Pancreas (tissue), 10 donors: ENCODE data around the gene STUM. TPM values are rescaled to one million over a fixed set of nuclear protein-coding genes. Genes with fewer than 3 reads are reported as not detected.

Experiments
- ATAC-seq, 4 donors: fragments of 200-7000 bp; cut with Tn5 transposase; one replicate each; pipeline versions ENCODE4 v1.8.0 to v1.9.1; 2020; ENCODE audit warnings: mild to moderate bottlenecking in 4 of 4, moderate library complexity in 4 of 4
- DNase-seq, 6 donors: peaks; one replicate each; pipeline ENCODE4 v3.0.0-alpha.2; 2020
- FAIRE-seq: peaks from 2 replicates; lab custom pipeline; 2012; peaks lifted over from hg19 to GRCh38; lab: Jason Lieb, UNC
- H3K27ac ChIP-seq, 4 donors: fragments of 200-600 bp; sonication (generic); 1 replicate in 3 of 4; 2 replicates in 1 of 4; pipeline versions ENCODE4 v1.5.0 to v1.8.0; 2020
- H3K27me3 ChIP-seq, 4 donors: fragments of 200-600 bp; one replicate each; pipeline ENCODE4 v1.8.0; 2021
- H3K36me3 ChIP-seq, 3 donors: fragments of 200-600 bp; sonication (generic) in 1 of 3; one replicate each; pipeline versions ENCODE4 v1.5.0 to v1.8.0; 2020 to 2021
- H3K4me1 ChIP-seq, 3 donors: fragments of 200-600 bp; one replicate each; pipeline ENCODE4 v1.8.0; 2021
- H3K4me3 ChIP-seq, 4 donors: fragments of 200-600 bp; sonication (generic) in 2 of 4; one replicate each; pipeline versions ENCODE4 v1.5.0 to v1.8.0; 2020 to 2021
- H3K9me3 ChIP-seq, 4 donors: fragments of 200-600 bp; one replicate each; pipeline ENCODE4 v1.8.0; 2021
- WGBS, 2 donors: extraction: QIAGEN DNeasy Blood & Tissue Kit; methylation state at CpG; one replicate each; pipeline ENCODE4 v1.1.7; 2013; 5-methylcytosine and 5-hydroxymethylcytosine counted together
- intact Hi-C, 3 donors: fragments of 100-400 bp; cut with DNase I; formaldehyde crosslinking; loops; one replicate each; pipeline versions ENCODE4 v1.11.1 to v1.14.2; 2022
- polyA plus RNA-seq, 2 donors: library from polyadenylated mRNA; stranded (reverse); fragments of 200-250 nt; gene quantifications; one replicate each; pipeline ENCODE4 v1.2.3, GENCODE V29; 2013
- total RNA-seq, 6 donors: library from RNA; stranded (reverse); fragmentation: NEBNext Ultra II Directional in 4 of 6; extraction: Animal tissue kit (Norgen Biotek cat#: 25700) in 4 of 6; gene quantifications; one replicate each; pipeline versions ENCODE4 v1.2.1 to v1.2.4, GENCODE V29; 2021 to 2023
- TF ChIP-seq, protein P1 (sequence below), 4 donors: fragments of 200-600 bp; sonication (generic) in 3 of 4; IDR thresholded peaks; one replicate each; pipeline versions ENCODE4 v1.5.0 to v1.8.0; 2021; ENCODE audit warnings: antibody characterized with exemption in 4 of 4
- donor health status: healthy with polysubstance abuse.
- donor health status: DM: no; HTN: no; CAD: no; lungs with moderate emphysema.
- donor health status: DM: no; HTN: no; CAD: no.
- donor health status: control.
- donor health status: control.
- donor health status: Bipolar disorder and iron deficiency.
- donor health status: DM: yes; HTN: yes; CAD: no.
- donor health status: DM: no; HTN: no; CAD: no.
- donor health status: DM: no; HTN: no; CAD: no.
- donor health status: DM: yes; HTN: yes; CAD: no.

STUM gene
- total and polyA plus RNA-seq, 8 donors, result 0.32 to 1.2 (median 0.56) TPM

DNA sequence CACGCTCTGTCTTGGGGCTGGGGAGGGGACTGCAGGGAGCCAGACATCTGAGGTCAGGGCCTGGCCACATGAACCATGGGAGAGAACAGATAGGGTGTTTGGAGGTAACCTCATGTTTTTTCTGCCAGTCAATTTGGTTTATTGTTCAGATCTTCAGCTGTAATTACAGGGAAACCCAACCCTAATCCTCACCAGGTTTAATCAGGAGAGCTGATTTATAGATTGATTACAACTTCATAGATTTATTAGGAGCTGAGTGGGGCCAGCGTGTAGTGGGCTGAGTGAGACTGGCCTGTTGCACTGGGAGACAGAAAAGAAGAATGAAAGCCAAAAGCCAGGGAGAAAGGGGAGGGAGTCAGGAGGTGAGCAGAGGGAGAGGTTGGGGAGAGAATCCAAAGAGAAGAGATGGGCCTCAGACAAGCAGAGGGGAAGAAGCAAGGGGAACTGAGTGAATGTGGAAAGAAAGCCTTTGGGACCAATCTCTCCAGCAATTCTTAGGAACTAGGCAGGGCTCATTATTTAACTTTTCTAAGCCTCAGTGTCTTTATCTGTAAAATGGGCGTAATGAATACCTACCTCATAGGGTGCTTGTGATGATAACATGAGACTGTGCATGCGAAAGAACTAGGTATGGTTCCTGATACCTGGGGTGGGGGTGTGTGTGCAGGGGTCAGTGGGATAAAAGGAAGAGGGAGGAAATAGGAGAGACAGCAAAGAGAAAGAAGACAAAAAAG, 17.0 kb upstream of the STUM start:
- no peak for FAIRE-seq
- 97 to 99% methylated on average over 4 of the region's 4 CpGs for WGBS, 2 donors

DNA sequence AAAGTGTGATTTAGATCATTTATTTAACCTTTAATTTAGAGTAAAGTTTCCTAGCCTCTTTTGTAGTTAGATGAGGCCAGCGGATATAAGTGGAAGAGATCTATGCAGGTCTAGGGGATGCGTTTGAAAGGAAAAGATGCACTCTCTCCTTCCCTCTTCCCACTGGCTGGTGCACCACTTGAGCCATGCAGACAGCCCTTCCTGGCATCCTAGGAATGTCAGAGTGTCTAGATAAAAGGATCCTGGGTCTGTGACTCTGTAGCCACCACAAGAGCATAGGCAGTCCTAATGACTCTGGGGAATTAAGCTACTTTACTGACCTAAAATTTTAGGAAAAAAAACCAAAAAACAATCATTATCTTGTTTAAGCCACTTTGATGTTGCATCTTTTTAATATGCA, 16.0 kb upstream of the STUM start:
- intact Hi-C loops, result no loop called here
- Histone ChIP-seq H3K36me3 (no peaks in the 10 kb centered on the region), H3K27ac (no peak overlapping the region), H3K4me3 (no peak overlapping the region), H3K4me1 (peaks cover 4 to 10% (median 7%) of the 10 kb centered on the region in 3 donors), H3K9me3 (no peaks in the 10 kb centered on the region), H3K27me3 (no peaks in the 10 kb centered on the region)
- TF ChIP-seq, protein P1, sequence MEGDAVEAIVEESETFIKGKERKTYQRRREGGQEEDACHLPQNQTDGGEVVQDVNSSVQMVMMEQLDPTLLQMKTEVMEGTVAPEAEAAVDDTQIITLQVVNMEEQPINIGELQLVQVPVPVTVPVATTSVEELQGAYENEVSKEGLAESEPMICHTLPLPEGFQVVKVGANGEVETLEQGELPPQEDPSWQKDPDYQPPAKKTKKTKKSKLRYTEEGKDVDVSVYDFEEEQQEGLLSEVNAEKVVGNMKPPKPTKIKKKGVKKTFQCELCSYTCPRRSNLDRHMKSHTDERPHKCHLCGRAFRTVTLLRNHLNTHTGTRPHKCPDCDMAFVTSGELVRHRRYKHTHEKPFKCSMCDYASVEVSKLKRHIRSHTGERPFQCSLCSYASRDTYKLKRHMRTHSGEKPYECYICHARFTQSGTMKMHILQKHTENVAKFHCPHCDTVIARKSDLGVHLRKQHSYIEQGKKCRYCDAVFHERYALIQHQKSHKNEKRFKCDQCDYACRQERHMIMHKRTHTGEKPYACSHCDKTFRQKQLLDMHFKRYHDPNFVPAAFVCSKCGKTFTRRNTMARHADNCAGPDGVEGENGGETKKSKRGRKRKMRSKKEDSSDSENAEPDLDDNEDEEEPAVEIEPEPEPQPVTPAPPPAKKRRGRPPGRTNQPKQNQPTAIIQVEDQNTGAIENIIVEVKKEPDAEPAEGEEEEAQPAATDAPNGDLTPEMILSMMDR (IDR thresholded peaks at IDR 0.05), result no peak
- 95 to 96% methylated on average over 2 of the region's 2 CpGs for WGBS, 2 donors
- ATAC-seq, result no peak
- DNase-seq, result no peak
- FAIRE-seq, result no peak

More for the DNA sequence above, 17.0 kb upstream of the STUM start:
- H3K27me3 ChIP-seq, result no peaks in the 10 kb centered on the region
- H3K36me3 ChIP-seq, result no peaks in the 10 kb centered on the region
- intact Hi-C loops, result no loop called here
- no peaks in the 10 kb centered on the region for H3K9me3 ChIP-seq
- DNase-seq (no peak), ATAC-seq (no peak)
- H3K4me3 ChIP-seq, result no peak overlapping the region
- peaks cover 4 to 10% (median 7%) of the 10 kb centered on the region in 3 donors for H3K4me1 ChIP-seq
- no peak overlapping the region for H3K27ac ChIP-seq
- TF ChIP-seq, protein P1 (IDR thresholded peaks at IDR 0.05), result no peak

DNA sequence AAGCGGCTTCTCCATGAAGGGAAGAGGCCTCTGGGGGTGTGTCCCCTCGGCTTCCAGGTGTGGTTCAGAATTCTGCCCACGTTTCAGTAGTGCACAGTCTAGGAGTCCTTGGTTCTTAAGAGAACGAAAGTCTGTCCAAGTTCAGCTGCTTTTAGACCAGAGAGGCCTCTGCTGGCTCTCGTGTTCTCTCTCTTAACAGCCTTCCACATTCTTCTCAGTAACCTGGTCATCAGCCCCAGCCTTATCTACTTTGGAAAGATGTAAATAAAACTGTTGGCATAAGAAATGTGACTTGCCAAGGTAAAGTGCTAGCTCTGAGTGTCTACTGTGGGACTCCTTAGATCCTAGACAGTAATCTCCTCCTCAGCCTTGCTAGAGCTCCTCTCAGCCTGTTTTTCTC, 15.3 kb upstream of the STUM start:
- Histone ChIP-seq H3K27ac (peak overlapping the region in 1 of 4 donors; percentile 64), H3K27me3 (no peaks in the 10 kb centered on the region), H3K4me1 (peaks cover 4 to 10% (median 7%) of the 10 kb centered on the region in 3 donors), H3K9me3 (no peaks in the 10 kb centered on the region), H3K36me3 (no peaks in the 10 kb centered on the region), H3K4me3 (no peak overlapping the region)
- DNase-seq (peak in 1 of 6 donors; percentile 22), ATAC-seq (peak; percentile 82 to 97 (median 90)), FAIRE-seq (no peak)
- 44 to 47% methylated on average over 5 of the region's 5 CpGs for WGBS, 2 donors
- TF ChIP-seq, protein P1 (IDR thresholded peaks at IDR 0.05), result no peak
- intact Hi-C loops, result no loop called here

GRCh38 chr1:226534098-226534497, 14.5 kb upstream of the STUM start:
- Histone ChIP-seq H3K4me3 (no peak overlapping the region), H3K36me3 (no peaks in the 10 kb centered on the region), H3K4me1 (peaks cover 4 to 10% (median 7%) of the 10 kb centered on the region in 3 donors), H3K9me3 (no peaks in the 10 kb centered on the region), H3K27me3 (no peaks in the 10 kb centered on the region), H3K27ac (peak overlapping the region in 1 of 4 donors; percentile 64)
- DNase-seq (no peak), ATAC-seq (no peak), FAIRE-seq (no peak)
- intact Hi-C loops, result no loop called here
- TF ChIP-seq, protein P1 (IDR thresholded peaks at IDR 0.05), result no peak
- 92 to 100% methylated on average over 3 of the region's 3 CpGs for WGBS, 2 donors

GRCh38 chr1:226534645-226535044, 13.9 kb upstream of the STUM start:
- no peak for DNase-seq

More at GRCh38 chr1:226534645-226535044, 13.9 kb upstream of the STUM start:
- 95 to 100% methylated on average over 2 of the region's 2 CpGs for WGBS, 2 donors
- H3K4me1 ChIP-seq, result peaks cover 4 to 10% (median 7%) of the 10 kb centered on the region in 3 donors
- ATAC-seq, result no peak
- no peak for FAIRE-seq
- H3K4me3 ChIP-seq, result no peak overlapping the region
- no peaks in the 10 kb centered on the region for H3K36me3 ChIP-seq
- H3K27ac ChIP-seq, result no peak overlapping the region
- H3K27me3 ChIP-seq, result no peaks in the 10 kb centered on the region
- H3K9me3 ChIP-seq, result no peaks in the 10 kb centered on the region
- intact Hi-C loops, result no loop called here
- TF ChIP-seq, protein P1 (IDR thresholded peaks at IDR 0.05), result no peak
